Lower leg skin (tissue), 4 donors: ENCODE measurements around the gene KIT. TPM values are rescaled to one million over a fixed set of nuclear protein-coding genes. Genes with fewer than 3 reads are reported as not detected.

Experiments used
- DNase-seq, 2 donors: peaks; one replicate each; pipeline ENCODE4 v3.0.0-alpha.2; 2019; ENCODE audit warnings: low spot score in 2 of 2
- H3K4me3 ChIP-seq: fragments of 200-600 bp; sonication (generic); 2 replicates; pipeline ENCODE4 v1.5.1; 2017; ENCODE audit warnings: mild to moderate bottlenecking, low read depth; ENCODE audit not compliant: poor library complexity, severe bottlenecking
- CTCF ChIP-seq, 3 donors: fragments of 450-650 bp; IDR thresholded peaks; one replicate each; pipeline ENCODE4 v1.5.1; 2016; ENCODE audit warnings: antibody characterized with exemption in 3 of 3, mild to moderate bottlenecking in 3 of 3, moderate library complexity in 2 of 3
- POLR2A ChIP-seq, 2 donors: fragments of 450-650 bp; IDR thresholded peaks; one replicate each; pipeline ENCODE4 v1.6.1; 2016 to 2017; ENCODE audit warnings: antibody characterized with exemption in 2 of 2, mild to moderate bottlenecking in 1 of 2, moderate library complexity in 1 of 2
- WGBS, 2 donors: methylation state at CpG; one replicate each; pipeline ENCODE4 v1.1.5; 2018; 5-methylcytosine and 5-hydroxymethylcytosine counted together
- intact Hi-C: fragments of 100-400 bp; cut with DNase I; formaldehyde crosslinking; loops from one replicate; pipeline ENCODE4 v1.15.0; 2023; ENCODE audit warnings: low total_unique reads
- total RNA-seq, 4 donors: library from RNA; depleted of rRNA; stranded (reverse); fragments of >200 nt; gene quantifications; one replicate each; pipeline ENCODE4 v1.1.0, GENCODE V29; 2016

The KIT gene
- total RNA-seq, 4 donors from 2014 or later = 26.1 to 54.7 (median 36.2) TPM

GRCh38 chr4:54746218-54746617, 88.5 kb downstream of the KIT start:
- 59% methylated on average over 2 of the region's 2 CpGs for WGBS, 2 donors
- intact Hi-C loops = loop anchor here (5.0 kb wide), 1 partner anchor 1194 kb away; no protein-coding TSS in a partner anchor
- DNase-seq = no peak
- H3K4me3 ChIP-seq = no peak overlapping the region
- TF ChIP-seq POLR2A (IDR thresholded peaks at IDR 0.05) (no peak), CTCF (IDR thresholded peaks at IDR 0.05) (no peak)

DNA sequence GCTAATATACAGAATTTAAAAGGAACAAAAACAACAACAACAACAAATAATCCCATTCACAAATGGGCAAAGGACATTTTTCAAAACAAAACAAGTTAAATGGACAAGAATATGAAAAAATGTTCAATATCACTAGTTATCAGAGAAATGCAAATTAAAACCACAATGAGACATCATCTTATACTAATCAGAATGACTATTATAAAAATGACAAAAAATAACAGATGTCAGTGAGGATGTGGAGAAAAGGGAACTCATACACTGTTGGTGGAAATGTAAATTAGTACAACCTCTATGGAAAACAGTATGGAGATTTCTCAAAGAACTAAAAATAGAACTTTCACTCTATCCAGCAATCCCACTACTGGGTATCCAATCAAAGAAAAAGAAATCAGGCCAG, 92.6 kb downstream of the KIT start:
- TF ChIP-seq CTCF (IDR thresholded peaks at IDR 0.05) (no peak), POLR2A (IDR thresholded peaks at IDR 0.05) (no peak)
- H3K4me3 ChIP-seq = no peak overlapping the region
- intact Hi-C loops = no loop called here
- no peak for DNase-seq

GRCh38 chr4:54754394-54754793, 96.6 kb downstream of the KIT start:
- 41 to 42% methylated on average over 2 of the region's 2 CpGs for WGBS, 2 donors
- DNase-seq = no peak
- intact Hi-C loops = no loop called here
- no peak overlapping the region for H3K4me3 ChIP-seq
- TF ChIP-seq POLR2A (IDR thresholded peaks at IDR 0.05) (no peak), CTCF (IDR thresholded peaks at IDR 0.05) (no peak)

DNA sequence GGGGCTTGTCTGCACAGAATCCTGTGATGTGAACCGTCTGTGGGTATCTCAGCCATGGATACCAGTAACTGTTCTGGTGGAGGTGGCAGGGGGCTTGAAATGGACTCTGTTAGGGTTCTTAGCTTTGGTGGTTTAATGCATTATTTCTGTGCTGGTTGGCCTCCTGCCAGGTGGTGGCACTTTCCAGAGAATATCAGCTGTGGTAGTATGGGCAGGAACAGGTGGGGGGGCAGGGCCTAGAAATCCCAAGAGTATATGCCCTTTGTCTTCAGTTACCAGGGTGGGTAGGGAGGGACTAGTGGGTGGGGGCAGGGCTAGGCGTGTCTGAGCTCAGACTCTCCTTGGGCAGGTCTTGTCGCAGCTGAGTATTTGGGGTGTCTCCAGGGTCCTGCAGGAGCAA, 106.7 kb downstream of the KIT start:
- intact Hi-C loops = no loop called here
- H3K4me3 ChIP-seq = no peak overlapping the region
- TF ChIP-seq POLR2A (IDR thresholded peaks at IDR 0.05) (no peak), CTCF (IDR thresholded peaks at IDR 0.05) (no peak)
- DNase-seq = no peak
- WGBS, 2 donors = 70 to 74% methylated on average over 3 of the region's 3 CpGs

- H3K4me3 ChIP-seq = no peak overlapping the region
- TF ChIP-seq POLR2A (IDR thresholded peaks at IDR 0.05) (no peak), CTCF (IDR thresholded peaks at IDR 0.05) (no peak)
- DNase-seq = no peak
- intact Hi-C loops = no loop called here
These were observed 109.6 kb downstream of the KIT start for GRCh38 chr4:54767376-54767775.

DNA sequence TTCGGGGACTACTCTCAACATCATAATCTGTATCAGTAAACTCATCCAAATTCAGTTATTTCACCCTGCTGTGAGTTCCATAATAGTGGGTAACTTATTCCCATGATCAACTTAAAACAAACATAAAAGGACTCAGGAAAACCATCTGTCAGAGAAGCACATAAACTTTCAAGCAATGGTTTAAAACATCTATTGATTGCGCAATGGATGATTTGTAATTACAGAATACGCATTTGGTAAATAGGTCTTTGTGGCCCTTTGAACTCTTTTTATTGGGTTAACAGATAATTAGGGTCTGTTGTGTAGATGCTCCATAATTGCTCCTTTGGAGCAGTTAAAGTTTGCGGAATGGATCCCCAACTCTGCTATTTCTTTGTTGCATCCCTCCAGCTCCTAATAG, 115.3 kb downstream of the KIT start:
- no peak for DNase-seq
- no peak overlapping the region for H3K4me3 ChIP-seq
- TF ChIP-seq CTCF (IDR thresholded peaks at IDR 0.05) (no peak), POLR2A (IDR thresholded peaks at IDR 0.05) (no peak)
- WGBS, 2 donors = 89 to 92% methylated on average over 4 of the region's 4 CpGs
- intact Hi-C loops = no loop called here
